ENCODE data around the gene CHI3L2.

The CHI3L2 gene, protein sequence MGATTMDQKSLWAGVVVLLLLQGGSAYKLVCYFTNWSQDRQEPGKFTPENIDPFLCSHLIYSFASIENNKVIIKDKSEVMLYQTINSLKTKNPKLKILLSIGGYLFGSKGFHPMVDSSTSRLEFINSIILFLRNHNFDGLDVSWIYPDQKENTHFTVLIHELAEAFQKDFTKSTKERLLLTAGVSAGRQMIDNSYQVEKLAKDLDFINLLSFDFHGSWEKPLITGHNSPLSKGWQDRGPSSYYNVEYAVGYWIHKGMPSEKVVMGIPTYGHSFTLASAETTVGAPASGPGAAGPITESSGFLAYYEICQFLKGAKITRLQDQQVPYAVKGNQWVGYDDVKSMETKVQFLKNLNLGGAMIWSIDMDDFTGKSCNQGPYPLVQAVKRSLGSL

GRCh38 chr1:111227434-111227833 is at the start of gene CHI3L2:
TSS of gene CHI3L2 (plus strand) at chr1:111227713. CDS start at chr1:111227730, 17 bp downstream.
- no peak for DNase-seq

DNA sequence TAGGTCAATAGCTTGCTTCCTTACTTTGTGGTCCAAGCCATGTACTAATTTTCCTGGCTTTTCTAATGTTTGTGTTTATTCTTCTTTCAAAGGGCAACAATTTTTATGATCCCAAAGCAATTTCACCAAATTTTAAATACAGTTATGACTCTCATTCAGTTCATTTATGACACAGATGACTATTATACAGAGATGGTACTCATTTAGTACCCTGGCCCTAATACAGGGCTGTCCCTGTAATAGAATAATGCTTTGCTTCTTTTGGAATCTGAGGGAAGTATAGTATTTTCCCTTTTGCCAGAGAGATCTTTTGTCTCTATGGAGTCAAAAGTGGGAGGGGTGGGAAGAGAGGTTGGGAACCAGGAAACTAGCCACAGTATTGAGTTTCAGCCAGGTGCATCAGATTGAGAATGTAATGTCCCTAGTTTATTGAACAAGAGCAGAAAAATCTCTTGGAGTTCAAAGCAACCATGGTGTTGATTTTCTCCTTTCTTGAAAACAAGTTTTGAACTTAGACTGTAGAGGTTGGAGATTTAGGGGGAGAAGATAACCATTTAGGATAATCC is 47.5 kb upstream of the CHI3L2 start:
- DNase-seq, result no peak

DNA sequence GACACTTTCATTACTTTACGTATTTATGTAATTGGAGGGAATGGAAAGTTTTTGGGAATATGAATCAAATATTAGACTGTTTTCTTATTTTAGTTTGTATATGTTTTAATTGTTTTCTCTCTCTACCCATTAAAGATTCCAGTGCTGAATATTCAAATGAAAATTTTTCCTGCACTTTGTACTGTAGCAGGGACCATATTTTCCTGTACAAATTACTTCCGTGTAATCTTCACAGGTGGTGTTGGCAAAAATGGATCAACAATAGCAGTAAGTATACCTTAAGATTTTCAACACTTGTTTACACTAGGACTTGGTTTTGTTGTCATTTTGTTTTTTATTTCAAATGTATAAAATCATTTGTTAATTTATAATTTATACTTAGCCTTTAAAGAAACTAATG is 45.5 kb upstream of the CHI3L2 start:
- no peak for DNase-seq

- DNase-seq, result no peak
These were observed 44.0 kb upstream of the CHI3L2 start for GRCh38 chr1:111183308-111184069.

DNA sequence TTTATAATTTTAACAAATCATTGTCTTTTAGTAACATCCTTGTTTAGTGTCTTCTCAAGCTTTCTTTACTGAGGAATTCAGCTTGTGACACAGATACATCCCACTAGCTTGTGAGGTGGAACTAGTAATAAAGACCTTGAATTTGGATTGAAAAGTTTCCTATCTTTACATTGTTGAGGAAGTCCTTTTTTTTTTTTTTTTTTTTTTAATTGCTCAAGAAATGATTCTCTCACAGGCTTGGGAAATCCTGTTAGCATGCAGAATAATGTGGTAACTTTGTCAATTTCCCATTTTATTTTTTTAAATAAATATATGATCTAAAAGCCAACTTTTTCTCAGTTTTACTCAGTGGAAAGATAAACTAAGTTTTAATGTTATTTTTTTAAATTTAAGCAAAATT is 42.9 kb upstream of the CHI3L2 start:
- DNase-seq, result no peak

DNA sequence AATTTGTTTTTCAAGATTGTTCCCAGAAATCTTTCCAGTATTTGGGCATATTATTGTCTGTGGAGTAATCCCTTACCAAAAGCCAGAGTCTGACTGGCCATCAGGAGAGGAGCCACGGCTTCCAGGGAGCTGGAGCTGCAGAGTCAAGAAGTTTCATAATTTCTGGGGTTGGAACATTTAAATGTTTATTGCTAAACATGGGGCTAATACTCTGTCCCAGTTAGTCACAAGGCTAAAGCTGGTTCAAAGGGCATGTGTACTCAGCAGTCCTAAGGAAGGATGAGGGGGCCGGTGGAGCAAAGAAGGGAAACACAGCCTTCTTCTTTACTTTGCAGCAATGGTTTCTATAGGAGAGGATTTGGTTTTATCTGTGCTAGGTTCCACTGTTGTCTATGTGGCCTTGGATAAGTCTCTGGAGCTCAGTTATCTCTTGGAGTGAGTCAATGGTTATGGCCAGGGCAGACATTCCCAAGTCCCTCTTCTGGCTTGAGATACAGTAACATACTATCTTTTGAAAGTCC is 36.5 kb upstream of the CHI3L2 start:
- DNase-seq, result no peak

DNA sequence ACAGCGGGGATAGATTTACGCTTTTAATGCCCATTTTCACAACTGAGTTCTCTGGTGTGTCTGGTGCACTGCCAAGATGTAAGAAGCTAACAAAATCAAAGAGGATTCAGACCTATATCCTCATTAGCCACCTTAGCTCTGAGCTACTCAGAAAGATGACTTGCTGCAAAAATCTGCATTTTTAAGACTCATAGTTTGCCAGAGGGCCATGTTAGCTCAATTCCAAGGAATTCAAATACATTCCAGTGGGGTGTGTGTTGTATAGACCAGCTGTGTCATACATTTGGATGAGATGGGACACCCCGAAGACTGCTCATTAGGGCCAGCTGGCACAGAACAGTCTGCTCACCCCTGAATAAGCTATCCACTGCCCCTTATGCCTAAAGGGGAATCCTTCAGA is 36.0 kb upstream of the CHI3L2 start:
- no peak for DNase-seq

DNA sequence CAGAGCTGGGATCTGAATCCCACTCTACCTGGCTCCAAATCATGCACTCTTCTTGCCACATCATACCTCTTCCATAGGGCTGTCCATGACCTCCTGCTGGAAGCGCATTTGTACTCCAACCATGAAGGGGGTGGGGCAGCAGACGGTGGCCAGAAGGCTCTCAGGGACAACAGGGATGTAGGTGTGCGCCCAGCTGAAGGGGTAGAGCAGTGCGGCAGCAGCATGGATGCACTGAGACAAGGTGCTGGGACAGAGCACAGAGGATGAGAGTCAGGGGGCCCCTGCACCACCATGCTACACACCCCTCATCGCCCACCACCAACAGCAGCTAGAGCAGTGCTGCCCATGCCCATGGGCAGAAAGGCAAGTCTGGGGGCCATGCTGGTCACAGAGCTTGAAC is 35.4 kb upstream of the CHI3L2 start:
- no peak for DNase-seq

- no peak for DNase-seq
These were observed 34.6 kb upstream of the CHI3L2 start for GRCh38 chr1:111192658-111193519.

DNA sequence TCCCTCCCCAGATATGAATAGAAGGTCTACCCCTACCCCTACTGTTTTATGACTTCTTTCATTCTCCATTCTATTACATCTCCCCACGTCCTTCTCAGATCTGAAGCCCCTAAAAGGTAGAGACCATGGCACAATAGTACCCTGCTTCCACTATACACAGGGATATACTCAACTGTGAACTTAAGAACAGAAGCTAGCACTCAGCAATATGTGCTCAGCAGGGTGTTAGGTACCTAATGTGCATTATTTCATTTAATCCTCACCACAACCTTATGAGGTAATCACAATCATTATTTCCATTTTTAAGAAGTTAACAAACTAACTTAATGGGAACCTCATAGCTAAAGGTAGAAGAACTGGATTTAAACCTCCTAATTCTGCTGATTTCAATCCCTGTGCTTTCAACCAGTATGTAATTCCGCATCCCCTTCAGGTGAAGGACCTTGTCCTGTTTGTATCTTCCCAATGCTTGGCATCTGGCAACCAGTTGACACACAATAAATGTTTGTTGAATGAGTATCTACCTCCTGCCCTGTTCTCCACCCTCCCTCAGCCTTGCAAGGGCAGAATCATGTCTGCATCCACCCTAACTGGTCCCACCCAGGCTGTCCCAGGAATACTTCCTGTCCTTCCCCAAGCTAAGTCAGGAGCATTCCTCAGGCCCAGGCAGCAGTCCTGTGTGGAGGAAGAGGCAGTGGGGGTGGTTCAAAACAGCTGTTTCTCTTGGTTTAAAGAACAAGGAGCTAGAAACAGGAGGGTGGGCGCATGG is 33.6 kb upstream of the CHI3L2 start:
- no peak for DNase-seq

DNA sequence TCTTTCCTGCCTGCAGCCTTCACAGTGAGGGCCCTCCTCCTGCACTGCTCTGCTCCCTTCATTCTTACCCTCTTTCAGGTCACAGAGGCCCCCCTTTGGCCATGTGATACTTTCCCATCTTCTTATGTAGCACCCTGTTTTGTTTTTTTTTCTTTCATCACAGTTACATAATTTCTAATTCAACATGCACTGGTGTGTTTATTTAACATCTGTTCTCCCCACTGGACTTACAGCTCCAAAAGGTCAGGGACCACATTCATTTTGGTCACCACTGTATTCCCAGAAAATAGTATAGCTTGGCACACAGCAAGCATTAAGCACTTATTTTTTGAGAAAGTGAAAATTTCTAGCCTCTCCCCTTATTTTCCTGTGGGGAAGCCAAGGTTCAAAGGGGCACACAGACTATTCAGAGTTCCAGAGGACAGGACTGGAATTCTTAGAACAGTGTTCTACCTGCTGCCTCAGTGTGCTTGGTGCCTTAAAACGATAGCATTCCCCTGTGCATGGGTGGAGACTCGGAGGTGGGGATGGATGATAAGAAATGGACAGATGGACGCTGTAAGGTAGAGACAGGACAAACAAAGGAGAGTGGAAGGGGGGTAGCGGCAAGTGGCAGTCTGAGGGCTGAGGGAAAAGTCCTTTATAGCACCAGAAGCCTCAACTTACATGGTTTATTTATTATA is 32.4 kb upstream of the CHI3L2 start:
- no peak for DNase-seq

DNA sequence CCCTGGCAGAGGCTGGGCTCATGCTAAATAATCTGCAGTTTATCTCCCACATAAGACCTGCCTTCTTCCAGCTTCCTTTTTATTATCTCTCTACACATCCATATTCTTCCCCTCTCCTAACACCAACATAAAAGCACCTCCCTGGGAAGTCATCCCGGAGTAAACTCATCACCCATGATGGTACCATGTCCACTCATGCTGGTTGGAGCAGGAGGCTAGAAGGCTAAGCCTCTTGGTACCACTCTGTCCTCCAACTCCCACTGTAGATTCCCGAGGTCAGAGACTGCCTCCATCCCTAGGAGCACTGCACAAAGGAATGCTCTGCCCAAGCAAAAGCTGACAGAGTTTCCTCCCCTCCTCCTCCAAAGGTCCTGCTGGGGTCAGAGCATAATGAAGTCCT is 31.3 kb upstream of the CHI3L2 start:
- no peak for DNase-seq

DNA sequence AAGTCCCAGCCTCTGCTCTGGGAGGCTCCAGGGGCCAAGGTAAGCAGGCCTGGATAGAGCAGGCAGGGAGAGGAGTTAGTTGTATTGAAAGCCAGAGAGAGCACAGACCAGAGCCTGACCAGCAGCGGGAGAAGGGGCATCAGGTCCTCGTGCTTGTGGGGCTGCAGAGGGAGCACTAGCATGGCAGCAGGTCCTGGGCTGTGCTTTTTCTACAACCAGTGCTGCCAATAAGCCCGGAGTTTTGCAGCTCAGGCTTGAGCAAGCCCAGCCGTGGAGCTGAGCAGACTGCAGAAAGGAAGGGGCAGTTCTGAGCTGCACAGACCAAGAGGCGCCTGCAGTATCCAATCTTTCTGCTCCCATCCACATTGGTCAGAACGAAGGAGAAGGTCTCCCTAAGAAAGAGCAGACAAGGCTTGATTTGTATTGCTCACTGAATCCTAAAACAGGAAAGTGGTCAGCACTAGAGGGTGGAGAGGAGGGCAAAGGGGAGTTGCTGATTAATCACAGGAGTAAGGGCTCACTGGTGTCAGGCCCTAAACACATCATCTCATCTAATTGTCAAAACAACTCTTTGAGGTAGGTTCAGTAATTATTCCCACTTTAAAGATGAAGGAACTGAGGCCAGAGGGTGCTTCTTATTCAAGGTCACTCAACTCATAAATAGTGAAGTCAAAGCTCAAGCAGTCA is 29.8 kb upstream of the CHI3L2 start:
- no peak for DNase-seq

- DNase-seq, result no peak
These were observed 28.7 kb upstream of the CHI3L2 start for GRCh38 chr1:111198836-111199235.

GRCh38 chr1:111199329-111199728 is 28.2 kb upstream of the CHI3L2 start:
- DNase-seq, result no peak

DNA sequence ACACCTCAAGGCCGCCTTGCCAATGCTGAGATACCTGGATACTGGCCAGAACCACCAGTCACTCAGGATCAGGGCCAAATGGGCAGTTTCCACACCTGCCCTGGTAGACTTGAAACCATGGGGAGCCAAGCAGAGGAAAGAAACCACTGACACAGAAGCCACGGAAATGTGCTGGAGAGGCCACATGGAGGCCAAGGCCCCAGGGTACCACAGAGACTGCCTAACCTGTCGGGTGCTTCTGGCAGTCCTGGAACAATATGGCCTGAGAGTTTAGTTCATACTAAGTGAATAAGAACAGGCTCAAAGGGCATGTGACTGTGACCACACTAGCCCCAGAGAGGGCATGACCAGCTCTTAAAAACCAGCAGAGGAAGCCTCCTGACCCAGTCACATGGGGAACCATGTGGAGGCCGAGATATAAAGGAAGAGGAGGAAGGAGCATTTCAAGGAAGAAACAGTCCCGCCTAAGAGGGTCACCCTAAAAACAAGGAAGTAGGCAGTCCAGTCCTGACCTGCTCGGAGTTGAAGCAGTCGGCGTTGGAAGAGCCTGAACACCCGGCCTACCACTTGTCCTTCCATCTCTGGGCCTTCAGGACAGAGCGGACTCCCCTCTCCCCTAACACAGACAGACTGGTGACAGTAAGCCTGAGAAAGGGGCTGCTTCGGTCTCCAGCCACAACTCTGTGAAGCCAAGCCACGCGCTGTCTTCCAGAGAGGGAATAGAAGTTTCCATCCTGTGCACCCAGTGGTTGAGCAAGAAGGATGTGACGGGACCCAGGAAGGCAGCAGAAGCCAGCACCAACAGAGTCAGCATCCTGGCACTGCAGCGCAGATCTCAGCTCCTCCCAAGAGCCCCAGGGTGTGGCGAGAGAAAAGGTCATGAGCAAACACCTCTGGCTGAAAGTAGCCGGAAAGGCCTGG is 27.4 kb upstream of the CHI3L2 start, which contains the start of gene DENND2D:
Gene DENND2D (minus strand): TSS at position 766 of the 921 bp plus-strand sequence. CDS start 187 bp downstream, at position 579.
- DNase-seq, result no peak

DNA sequence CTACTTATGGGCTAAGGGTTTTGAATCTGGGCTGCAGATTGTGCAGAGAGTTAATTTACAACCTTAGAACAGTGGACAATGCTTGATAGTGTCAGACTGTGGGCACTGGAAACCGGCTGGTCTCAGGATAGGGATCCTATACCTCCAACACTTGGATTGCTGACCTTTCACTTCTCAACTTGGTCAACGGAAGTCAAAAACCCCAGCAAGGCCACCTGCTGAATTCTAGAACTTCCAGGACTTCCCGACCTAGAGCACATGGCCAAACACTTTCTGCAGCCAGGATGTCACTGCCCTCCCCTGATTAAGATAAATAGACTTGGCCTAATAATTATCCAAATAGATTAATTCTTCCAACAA is 26.7 kb upstream of the CHI3L2 start:
- DNase-seq, result no peak

- no peak for DNase-seq
These were observed 26.0 kb upstream of the CHI3L2 start for GRCh38 chr1:111201275-111202090.

- no peak for DNase-seq
These were observed 25.2 kb upstream of the CHI3L2 start for GRCh38 chr1:111202366-111202706.
